Natural killer cell (primary cell): ENCODE data around the gene TUBB. TPM values are rescaled to one million over a fixed set of nuclear protein-coding genes. Genes with fewer than 3 reads are reported as not detected.

Source experiments
- ATAC-seq, 3 donors: fragments of 150-1000 bp in 2 of 3; fragments of 200-7000 bp in 1 of 3; cut with Tn5 transposase; 1 replicate in 1 of 3; 2 replicates in 2 of 3; pipeline ENCODE4 v1.10.0; 2021; ENCODE audit warnings: mild to moderate bottlenecking in 2 of 3, moderate library complexity in 2 of 3
- DNase-seq, 2 donors: peaks; one replicate each; pipeline versions ENCODE4 v3.0.0 to v3.0.0-alpha.2; 2013 to 2021; ENCODE audit warnings: mixed read lengths in 1 of 2
- H3K27ac ChIP-seq: one replicate; pipeline ENCODE4 v1.5.1; 2013; ENCODE audit warnings: mild to moderate bottlenecking, low read length
- H3K27me3 ChIP-seq: one replicate; pipeline ENCODE4 v1.6.1; 2013; ENCODE audit warnings: low read length; ENCODE audit not compliant: control insufficient read depth, insufficient read depth
- H3K36me3 ChIP-seq: one replicate; pipeline ENCODE4 v1.6.1; 2013; ENCODE audit warnings: low read length; ENCODE audit not compliant: control insufficient read depth, insufficient read depth
- H3K4me1 ChIP-seq: one replicate; pipeline ENCODE4 v1.6.1; 2013; ENCODE audit warnings: low read length; ENCODE audit not compliant: control insufficient read depth, insufficient read depth
- H3K4me3 ChIP-seq: one replicate; pipeline ENCODE4 v1.5.1; 2013; ENCODE audit warnings: low read length
- H3K9me3 ChIP-seq: one replicate; pipeline ENCODE4 v1.6.1; 2013; ENCODE audit warnings: low read length; ENCODE audit not compliant: control insufficient read depth, insufficient read depth
- H3K27ac Mint-ChIP-seq, 2 donors: one replicate each; pipeline ENCODE4 v1.8.0; 2022; ENCODE audit warnings: mild to moderate bottlenecking in 2 of 2, mixed read lengths in 2 of 2, moderate library complexity in 1 of 2
- H3K27me3 Mint-ChIP-seq, 2 donors: one replicate each; pipeline ENCODE4 v1.8.0; 2022; ENCODE audit warnings: low read depth in 2 of 2, mixed read lengths in 2 of 2
- H3K36me3 Mint-ChIP-seq: one replicate; pipeline ENCODE4 v1.8.0; 2022; ENCODE audit warnings: mixed read lengths
- H3K4me1 Mint-ChIP-seq, 2 donors: one replicate each; pipeline ENCODE4 v1.8.0; 2022; ENCODE audit warnings: mixed read lengths in 2 of 2
- H3K4me3 Mint-ChIP-seq: one replicate; pipeline ENCODE4 v1.8.0; 2022; ENCODE audit warnings: mild to moderate bottlenecking, moderate library complexity, mixed read lengths
- H3K9me3 Mint-ChIP-seq, 2 donors: one replicate each; pipeline ENCODE4 v1.8.0; 2022; ENCODE audit warnings: mixed read lengths in 2 of 2
- WGBS: methylation state at CpG from one replicate; pipeline ENCODE4 v1.1.7; 2013; ENCODE audit warnings: missing lambda C conversion rate; ENCODE audit not compliant: insufficient coverage; 5-methylcytosine and 5-hydroxymethylcytosine counted together
- intact Hi-C: fragments of 100-400 bp; cut with micrococcal nuclease; formaldehyde crosslinking; loops from one replicate; pipeline ENCODE4 v1.14.2; 2022
- total RNA-seq, 4 donors: library from RNA; stranded (reverse); fragments of 120-200 nt in 1 of 4; gene quantifications; one replicate each; pipeline versions ENCODE4 v1.2.3 to v1.2.4, GENCODE V29; 2013 to 2022
- TF ChIP-seq, protein P1 (sequence below): fragments of 200-600 bp; IDR thresholded peaks from one replicate; pipeline ENCODE4 v1.8.0; 2022; ENCODE audit warnings: antibody characterized with exemption

TUBB gene
- total RNA-seq, 3 donors from 2014 or later (not counting 1 experiment from before 2014, with no cell fraction given): 121 to 168 (median 127) TPM

DNA sequence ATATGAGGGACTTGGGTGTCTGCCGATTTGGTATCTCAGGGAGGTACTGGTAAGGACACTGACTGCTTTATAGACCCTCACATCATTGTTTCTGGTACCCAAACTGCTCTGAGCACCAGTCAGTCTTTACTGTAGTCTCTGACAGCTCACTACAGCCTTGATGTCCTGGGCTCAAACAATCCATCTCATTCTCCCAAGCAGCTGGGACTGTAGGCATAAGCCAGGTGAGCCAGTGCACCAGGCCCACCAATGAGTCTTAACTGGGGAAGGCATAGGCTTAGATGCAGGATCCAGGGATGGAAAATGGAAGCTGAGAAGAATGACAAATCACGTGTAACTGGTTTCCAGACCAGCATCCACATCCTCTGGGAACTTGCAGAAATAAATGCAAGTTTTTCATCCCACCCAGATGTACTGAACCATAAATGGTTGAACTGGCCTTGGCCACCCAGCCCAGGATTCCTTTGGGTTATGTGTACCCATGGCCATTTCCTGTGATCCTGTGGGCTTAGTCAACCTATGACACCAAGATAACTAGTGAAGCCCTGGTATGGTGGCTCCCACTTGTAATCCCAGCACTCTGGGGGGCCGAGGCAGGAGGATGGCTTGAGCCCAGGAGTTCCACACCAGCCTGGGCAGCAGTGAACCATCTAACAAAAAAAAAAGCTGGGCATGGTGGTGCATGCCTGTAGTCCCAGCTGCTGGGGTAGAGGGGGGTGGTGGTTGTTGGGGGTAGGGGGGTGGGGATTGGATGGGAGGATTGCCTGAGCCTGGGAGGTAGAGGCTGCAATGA, 5.8 kb downstream of the TUBB start:
- 80% methylated on average over 3 of the region's 3 CpGs for WGBS
- TF ChIP-seq, protein P1, sequence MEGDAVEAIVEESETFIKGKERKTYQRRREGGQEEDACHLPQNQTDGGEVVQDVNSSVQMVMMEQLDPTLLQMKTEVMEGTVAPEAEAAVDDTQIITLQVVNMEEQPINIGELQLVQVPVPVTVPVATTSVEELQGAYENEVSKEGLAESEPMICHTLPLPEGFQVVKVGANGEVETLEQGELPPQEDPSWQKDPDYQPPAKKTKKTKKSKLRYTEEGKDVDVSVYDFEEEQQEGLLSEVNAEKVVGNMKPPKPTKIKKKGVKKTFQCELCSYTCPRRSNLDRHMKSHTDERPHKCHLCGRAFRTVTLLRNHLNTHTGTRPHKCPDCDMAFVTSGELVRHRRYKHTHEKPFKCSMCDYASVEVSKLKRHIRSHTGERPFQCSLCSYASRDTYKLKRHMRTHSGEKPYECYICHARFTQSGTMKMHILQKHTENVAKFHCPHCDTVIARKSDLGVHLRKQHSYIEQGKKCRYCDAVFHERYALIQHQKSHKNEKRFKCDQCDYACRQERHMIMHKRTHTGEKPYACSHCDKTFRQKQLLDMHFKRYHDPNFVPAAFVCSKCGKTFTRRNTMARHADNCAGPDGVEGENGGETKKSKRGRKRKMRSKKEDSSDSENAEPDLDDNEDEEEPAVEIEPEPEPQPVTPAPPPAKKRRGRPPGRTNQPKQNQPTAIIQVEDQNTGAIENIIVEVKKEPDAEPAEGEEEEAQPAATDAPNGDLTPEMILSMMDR: no peak
- Histone ChIP-seq H3K36me3 (peaks cover 71% of the 10 kb centered on the region), H3K9me3 (no peaks in the 10 kb centered on the region), H3K4me3 (no peak overlapping the region), H3K27ac (no peak overlapping the region), H3K27me3 (no peaks in the 10 kb centered on the region), H3K4me1 (peaks cover 31% of the 10 kb centered on the region)
- no peak overlapping the region for H3K4me3 Mint-ChIP-seq
- H3K9me3 Mint-ChIP-seq: no peaks in the 10 kb centered on the region
- DNase-seq (no peak), ATAC-seq (no peak)
- H3K27me3 Mint-ChIP-seq: no peaks in the 10 kb centered on the region
- intact Hi-C loops: no loop called here
- H3K36me3 Mint-ChIP-seq: peaks cover 14% of the 10 kb centered on the region
- H3K27ac Mint-ChIP-seq: peak overlapping the region; percentile 71 to 100
- peaks cover 41 to 54% of the 10 kb centered on the region in 2 donors for H3K4me1 Mint-ChIP-seq

DNA sequence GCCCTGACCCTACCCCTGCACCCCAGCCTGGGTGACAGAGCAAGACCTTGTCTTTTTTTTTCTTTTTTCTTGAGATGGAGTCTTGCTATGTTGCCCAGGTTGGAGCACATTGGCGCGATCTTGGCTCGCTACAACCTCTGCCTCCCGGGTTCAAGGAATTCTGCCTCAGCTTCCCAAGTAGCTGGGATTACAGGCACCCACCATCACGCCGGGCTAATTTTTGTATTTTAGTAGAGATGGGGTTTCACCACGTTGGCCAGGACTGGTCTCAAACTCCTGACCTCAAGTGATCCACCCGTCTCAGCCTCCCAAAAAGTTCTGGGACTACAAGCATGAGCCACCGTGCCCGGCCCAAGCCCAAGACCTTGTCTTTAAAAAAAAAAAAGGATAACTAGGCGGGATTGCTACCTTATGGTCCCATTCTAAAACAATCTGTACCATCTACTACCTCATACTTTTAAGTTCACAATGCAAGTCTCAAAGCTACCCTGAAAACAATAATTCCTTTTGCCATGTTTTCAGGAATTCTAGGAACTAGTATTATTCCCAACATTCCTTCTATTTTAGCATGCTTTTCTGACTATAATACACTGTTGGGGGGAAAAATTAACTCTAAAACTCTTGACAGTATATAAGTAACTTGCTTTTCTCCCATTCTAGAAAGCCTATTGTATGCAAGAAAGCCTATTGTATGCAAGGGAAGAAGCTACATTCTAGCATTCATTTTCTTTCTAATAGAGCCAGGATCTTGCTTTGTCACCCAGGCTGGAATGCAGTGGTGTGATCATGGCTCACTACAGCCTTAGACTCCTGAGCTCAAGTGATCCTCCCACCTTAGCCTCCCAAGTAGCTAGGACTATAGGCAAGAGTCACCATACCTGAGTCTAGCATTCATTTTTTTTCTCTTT, 6.6 kb downstream of the TUBB start:
- peak overlapping the region; percentile 22 to 53 for H3K27ac Mint-ChIP-seq
- Histone ChIP-seq H3K4me1 (peaks cover 30% of the 10 kb centered on the region), H3K4me3 (no peak overlapping the region), H3K27ac (no peak overlapping the region), H3K9me3 (no peaks in the 10 kb centered on the region), H3K27me3 (no peaks in the 10 kb centered on the region), H3K36me3 (peaks cover 71% of the 10 kb centered on the region)
- no peak overlapping the region for H3K4me3 Mint-ChIP-seq
- DNase-seq (no peak), ATAC-seq (no peak)
- H3K4me1 Mint-ChIP-seq: peaks cover 36 to 48% of the 10 kb centered on the region in 2 donors
- peaks cover 14% of the 10 kb centered on the region for H3K36me3 Mint-ChIP-seq
- no peaks in the 10 kb centered on the region for H3K27me3 Mint-ChIP-seq
- TF ChIP-seq, protein P1: no peak
- H3K9me3 Mint-ChIP-seq: no peaks in the 10 kb centered on the region
- WGBS: 89% methylated on average over 8 of the region's 11 CpGs
- intact Hi-C loops: no loop called here

DNA sequence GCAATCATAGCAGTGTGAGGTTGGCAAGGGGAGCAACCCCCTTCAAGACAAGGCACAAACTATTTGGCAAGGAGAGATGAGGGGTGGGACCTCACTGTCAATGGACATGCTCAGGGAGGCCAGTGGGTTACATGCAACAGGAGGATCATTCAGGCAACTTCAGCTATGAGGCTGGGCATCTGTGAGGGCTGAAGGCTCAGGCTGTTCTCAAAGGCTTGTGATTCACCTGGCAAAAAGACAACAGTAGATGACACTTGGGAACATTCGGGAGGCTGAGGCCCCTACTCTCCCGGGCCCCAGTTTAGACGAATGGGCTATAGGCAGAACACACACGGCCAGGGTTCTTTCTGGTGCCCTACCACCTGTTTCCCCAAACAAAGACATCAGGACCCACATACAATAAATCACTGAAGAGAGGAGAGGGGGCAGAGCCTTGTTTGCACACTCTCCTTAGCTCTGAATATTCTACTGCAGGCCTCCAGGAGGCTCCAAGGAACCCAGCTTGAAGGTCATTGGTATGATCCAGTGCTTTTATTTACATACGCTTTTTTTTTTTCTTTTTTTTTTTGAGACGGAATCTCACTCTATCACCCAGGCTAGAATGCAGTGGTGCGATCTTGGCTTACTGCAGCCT, 7.9 kb downstream of the TUBB start:
- TF ChIP-seq, protein P1: no peak
- H3K36me3 ChIP-seq: peaks cover 73% of the 10 kb centered on the region

More for the DNA sequence above, 7.9 kb downstream of the TUBB start:
- Histone ChIP-seq H3K9me3 (no peaks in the 10 kb centered on the region), H3K4me1 (peaks cover 19% of the 10 kb centered on the region), H3K4me3 (no peak overlapping the region), H3K27me3 (no peaks in the 10 kb centered on the region), H3K27ac (no peak overlapping the region)
- intact Hi-C loops: no loop called here
- H3K36me3 Mint-ChIP-seq: peaks cover 14% of the 10 kb centered on the region
- WGBS: 57% methylated on average over 6 of the region's 7 CpGs
- H3K4me1 Mint-ChIP-seq: peaks cover 23 to 35% of the 10 kb centered on the region in 2 donors
- no peak overlapping the region for H3K4me3 Mint-ChIP-seq
- H3K27me3 Mint-ChIP-seq: no peaks in the 10 kb centered on the region
- DNase-seq (no peak), ATAC-seq (no peak)
- no peaks in the 10 kb centered on the region for H3K9me3 Mint-ChIP-seq
- H3K27ac Mint-ChIP-seq: peak overlapping the region in 1 of 2 donors; percentile 27
